ENCODE measurements around the gene MISP3.

The MISP3 gene

GRCh38 chr19:14122924-14123323 is 50.3 kb downstream of the MISP3 start:
- DNase-seq = no peak

More at GRCh38 chr19:14122924-14123323, 50.3 kb downstream of the MISP3 start:
- no peak for ATAC-seq

All from stimulated activated naive CD8-positive, alpha-beta T cell treated with anti-CD3 and anti-CD28 coated beads, Interleukin-15, Interleukin-2, amounts not matched to agents 100 U/mL and 50 U/mL, for 24 hours (primary cell).